Activated T-cell treated with anti-CD3 and anti-CD28 coated beads for 48 hours (primary cell): ENCODE results near the gene CASR.
"Not testable (repeated sequence)": the region's sequence is repeated elsewhere in the genome, so short reads cannot be mapped to it uniquely, and the experiment has no call there.

Experiments used
- DNase-seq: peaks from one replicate; pipeline ENCODE4 v3.0.0-alpha.2; 2020; ENCODE audit warnings: low read depth

Gene CASR

GRCh38 chr3:122183521-122183892, at the start of gene CASR:
Gene CASR (plus strand): TSS chr3:122183668. CDS start chr3:122254190, 70,522 bp downstream.
- DNase-seq, result no peak

GRCh38 chr3:122146466-122146865, 37.0 kb upstream of the CASR start:
- DNase-seq, result peak; percentile 63

- no peak for DNase-seq
These were observed 34.4 kb upstream of the CASR start for GRCh38 chr3:122148941-122149627.

- DNase-seq, result no peak
These were observed 32.0 kb upstream of the CASR start for GRCh38 chr3:122151480-122151879.

GRCh38 chr3:122164983-122165382, 18.5 kb upstream of the CASR start:
- not testable (repeated sequence) for DNase-seq

GRCh38 chr3:122167630-122168029, 15.8 kb upstream of the CASR start:
- DNase-seq, result no peak

GRCh38 chr3:122168044-122168443, 15.4 kb upstream of the CASR start:
- DNase-seq, result no peak

GRCh38 chr3:122169911-122170310, 13.6 kb upstream of the CASR start:
- DNase-seq, result no peak

GRCh38 chr3:122171361-122171760, 12.1 kb upstream of the CASR start:
- DNase-seq, result not testable (repeated sequence)

GRCh38 chr3:122178711-122179110, 4.8 kb upstream of the CASR start:
- DNase-seq, result no peak

- DNase-seq, result no peak
These were observed 574 bp downstream of the CASR start for GRCh38 chr3:122183893-122184590.

- no peak for DNase-seq
These were observed 1.1 kb downstream of the CASR start for GRCh38 chr3:122184591-122184929.

- no peak for DNase-seq
These were observed 2.9 kb downstream of the CASR start for GRCh38 chr3:122186372-122186771.

- DNase-seq, result no peak
These were observed 5.3 kb downstream of the CASR start for GRCh38 chr3:122188737-122189136.

- no peak for DNase-seq
These were observed 5.9 kb downstream of the CASR start for GRCh38 chr3:122189357-122189756.

GRCh38 chr3:122190525-122190924, 7.1 kb downstream of the CASR start:
- no peak for DNase-seq

- no peak for DNase-seq
These were observed 15.5 kb downstream of the CASR start for GRCh38 chr3:122198966-122199365.

GRCh38 chr3:122199552-122199951, 16.1 kb downstream of the CASR start:
- DNase-seq, result no peak

GRCh38 chr3:122200661-122201060, 17.2 kb downstream of the CASR start:
- no peak for DNase-seq

- DNase-seq, result not testable (repeated sequence)
These were observed 18.0 kb downstream of the CASR start for GRCh38 chr3:122201476-122201875.

GRCh38 chr3:122208579-122208978, 25.1 kb downstream of the CASR start:
- no peak for DNase-seq

GRCh38 chr3:122213650-122214049, 30.2 kb downstream of the CASR start:
- DNase-seq, result no peak

- no peak for DNase-seq
These were observed 31.2 kb downstream of the CASR start for GRCh38 chr3:122214711-122215110.
